Measurements from ENCODE around the gene DGKB.

Gene DGKB

DNA sequence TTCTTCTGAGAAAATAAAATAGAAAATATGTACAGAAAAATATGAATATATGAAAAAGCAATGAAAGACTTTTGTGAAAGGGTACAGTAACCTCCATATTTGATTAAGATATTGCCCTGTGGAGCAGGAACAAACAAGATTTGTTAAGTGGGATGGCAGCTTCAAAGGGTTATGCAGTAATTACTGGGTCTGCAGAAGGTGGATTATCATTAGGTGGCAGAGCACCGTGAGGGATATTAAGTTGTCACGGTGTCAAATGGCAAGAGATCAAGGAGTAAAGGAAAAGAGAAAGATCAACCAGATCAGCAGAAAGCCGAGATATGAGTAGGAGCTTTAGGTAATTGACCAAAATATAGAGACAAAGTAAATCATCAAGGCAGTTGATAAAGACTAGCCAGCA, 44.1 kb downstream of the DGKB start:
- TF ChIP-seq TOX (CRISPR knock-in tag; IDR thresholded peaks at IDR 0.05; ENCODE audit: borderline replicate concordance) (no peak), CREB5 (CRISPR knock-in tag; IDR thresholded peaks at IDR 0.05; ENCODE audit: low read depth) (no peak), GLIS3 (CRISPR knock-in tag; IDR thresholded peaks at IDR 0.05) (no peak)
- no peak for ATAC-seq

DNA sequence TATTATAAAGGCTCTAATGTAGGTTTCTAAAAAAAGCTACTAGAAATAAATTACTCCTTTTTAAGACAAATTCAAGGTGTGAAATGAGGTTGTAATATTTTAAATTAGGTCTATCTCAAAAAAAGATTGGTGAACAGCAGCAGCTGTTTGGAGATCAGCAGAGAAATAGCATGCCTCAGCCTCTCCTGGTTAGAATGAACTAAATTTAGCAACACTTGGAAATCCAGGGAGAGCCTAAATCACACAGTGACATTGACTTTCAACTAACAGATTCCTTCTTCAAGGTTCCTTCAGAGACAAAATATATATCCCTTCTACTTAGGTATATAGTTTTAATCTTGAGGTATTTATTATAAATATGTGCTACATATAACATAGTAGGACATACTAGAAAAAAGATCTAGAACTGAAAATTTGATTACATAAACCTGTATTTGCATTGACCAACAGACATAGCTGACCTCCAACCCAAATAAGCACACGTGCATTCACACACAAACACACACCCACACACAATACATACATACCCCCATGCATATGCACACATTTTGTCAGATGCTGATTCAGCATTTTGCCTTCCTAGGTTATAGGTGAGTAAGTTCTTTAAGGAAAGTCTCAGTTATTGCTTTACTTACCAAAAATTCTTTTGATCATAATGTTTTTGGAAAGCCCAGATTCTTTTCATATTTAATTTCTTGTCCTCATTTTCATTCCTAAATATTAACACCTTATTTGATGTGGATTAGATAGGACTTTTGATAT, 47.3 kb downstream of the DGKB start:
- TF ChIP-seq ZNF8 (CRISPR knock-in tag; IDR thresholded peaks at IDR 0.05) (no peak), ZFP30 (CRISPR knock-in tag; IDR thresholded peaks at IDR 0.05) (no peak), ZC3H10 (CRISPR knock-in tag; IDR thresholded peaks at IDR 0.05) (no peak), ESRRG (CRISPR knock-in tag; IDR thresholded peaks at IDR 0.05) (no peak), BACH2 (CRISPR knock-in tag; IDR thresholded peaks at IDR 0.05; ENCODE audit: borderline replicate concordance) (no peak), POU6F1 (CRISPR knock-in tag; IDR thresholded peaks at IDR 0.05; ENCODE audit: borderline replicate concordance, low read depth) (no peak), TOX (CRISPR knock-in tag; IDR thresholded peaks at IDR 0.05; ENCODE audit: borderline replicate concordance) (no peak), CSDC2 (CRISPR knock-in tag; IDR thresholded peaks at IDR 0.05) (no peak), SNAI2 (CRISPR knock-in tag; IDR thresholded peaks at IDR 0.05) (no peak), ISL1 (CRISPR knock-in tag; IDR thresholded peaks at IDR 0.05) (no peak), TCF4 (CRISPR knock-in tag; IDR thresholded peaks at IDR 0.05; ENCODE audit: borderline replicate concordance) (no peak), ARNTL (CRISPR knock-in tag; IDR thresholded peaks at IDR 0.05; ENCODE audit: borderline replicate concordance, low read depth) (no peak), GLIS3 (CRISPR knock-in tag; IDR thresholded peaks at IDR 0.05) (no peak), ZNF565 (CRISPR knock-in tag; conservative IDR thresholded peaks at IDR 0.05; ENCODE audit: low read depth) (no peak), OSR1 (CRISPR knock-in tag; IDR thresholded peaks at IDR 0.05) (no peak), RARB (CRISPR knock-in tag; IDR thresholded peaks at IDR 0.05) (no peak)
- TF ChIP-seq, protein P1, sequence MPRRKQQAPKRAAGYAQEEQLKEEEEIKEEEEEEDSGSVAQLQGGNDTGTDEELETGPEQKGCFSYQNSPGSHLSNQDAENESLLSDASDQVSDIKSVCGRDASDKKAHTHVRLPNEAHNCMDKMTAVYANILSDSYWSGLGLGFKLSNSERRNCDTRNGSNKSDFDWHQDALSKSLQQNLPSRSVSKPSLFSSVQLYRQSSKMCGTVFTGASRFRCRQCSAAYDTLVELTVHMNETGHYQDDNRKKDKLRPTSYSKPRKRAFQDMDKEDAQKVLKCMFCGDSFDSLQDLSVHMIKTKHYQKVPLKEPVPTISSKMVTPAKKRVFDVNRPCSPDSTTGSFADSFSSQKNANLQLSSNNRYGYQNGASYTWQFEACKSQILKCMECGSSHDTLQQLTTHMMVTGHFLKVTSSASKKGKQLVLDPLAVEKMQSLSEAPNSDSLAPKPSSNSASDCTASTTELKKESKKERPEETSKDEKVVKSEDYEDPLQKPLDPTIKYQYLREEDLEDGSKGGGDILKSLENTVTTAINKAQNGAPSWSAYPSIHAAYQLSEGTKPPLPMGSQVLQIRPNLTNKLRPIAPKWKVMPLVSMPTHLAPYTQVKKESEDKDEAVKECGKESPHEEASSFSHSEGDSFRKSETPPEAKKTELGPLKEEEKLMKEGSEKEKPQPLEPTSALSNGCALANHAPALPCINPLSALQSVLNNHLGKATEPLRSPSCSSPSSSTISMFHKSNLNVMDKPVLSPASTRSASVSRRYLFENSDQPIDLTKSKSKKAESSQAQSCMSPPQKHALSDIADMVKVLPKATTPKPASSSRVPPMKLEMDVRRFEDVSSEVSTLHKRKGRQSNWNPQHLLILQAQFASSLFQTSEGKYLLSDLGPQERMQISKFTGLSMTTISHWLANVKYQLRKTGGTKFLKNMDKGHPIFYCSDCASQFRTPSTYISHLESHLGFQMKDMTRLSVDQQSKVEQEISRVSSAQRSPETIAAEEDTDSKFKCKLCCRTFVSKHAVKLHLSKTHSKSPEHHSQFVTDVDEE (CRISPR knock-in tag; IDR thresholded peaks at IDR 0.05) = no peak
- TF ChIP-seq, protein P2, sequence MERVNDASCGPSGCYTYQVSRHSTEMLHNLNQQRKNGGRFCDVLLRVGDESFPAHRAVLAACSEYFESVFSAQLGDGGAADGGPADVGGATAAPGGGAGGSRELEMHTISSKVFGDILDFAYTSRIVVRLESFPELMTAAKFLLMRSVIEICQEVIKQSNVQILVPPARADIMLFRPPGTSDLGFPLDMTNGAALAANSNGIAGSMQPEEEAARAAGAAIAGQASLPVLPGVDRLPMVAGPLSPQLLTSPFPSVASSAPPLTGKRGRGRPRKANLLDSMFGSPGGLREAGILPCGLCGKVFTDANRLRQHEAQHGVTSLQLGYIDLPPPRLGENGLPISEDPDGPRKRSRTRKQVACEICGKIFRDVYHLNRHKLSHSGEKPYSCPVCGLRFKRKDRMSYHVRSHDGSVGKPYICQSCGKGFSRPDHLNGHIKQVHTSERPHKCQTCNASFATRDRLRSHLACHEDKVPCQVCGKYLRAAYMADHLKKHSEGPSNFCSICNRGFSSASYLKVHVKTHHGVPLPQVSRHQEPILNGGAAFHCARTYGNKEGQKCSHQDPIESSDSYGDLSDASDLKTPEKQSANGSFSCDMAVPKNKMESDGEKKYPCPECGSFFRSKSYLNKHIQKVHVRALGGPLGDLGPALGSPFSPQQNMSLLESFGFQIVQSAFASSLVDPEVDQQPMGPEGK (CRISPR knock-in tag; IDR thresholded peaks at IDR 0.05; ENCODE audit: borderline replicate concordance) = no peak
- ATAC-seq = no peak

- no peak for ATAC-seq
These were observed 48.1 kb downstream of the DGKB start for GRCh38 chr7:14854471-14854870.

More at GRCh38 chr7:14854471-14854870, 48.1 kb downstream of the DGKB start:
- no peak for TF ChIP-seq GLIS3 (CRISPR knock-in tag; IDR thresholded peaks at IDR 0.05)
- TF ChIP-seq ESRRG (CRISPR knock-in tag; IDR thresholded peaks at IDR 0.05) = no peak
- TF ChIP-seq TCF4 (CRISPR knock-in tag; IDR thresholded peaks at IDR 0.05; ENCODE audit: borderline replicate concordance) = no peak
- no peak for TF ChIP-seq ZNF8 (CRISPR knock-in tag; IDR thresholded peaks at IDR 0.05)
- no peak for TF ChIP-seq ZFP30 (CRISPR knock-in tag; IDR thresholded peaks at IDR 0.05)
- TF ChIP-seq ISL1 (CRISPR knock-in tag; IDR thresholded peaks at IDR 0.05) = no peak
- TF ChIP-seq, protein P3, sequence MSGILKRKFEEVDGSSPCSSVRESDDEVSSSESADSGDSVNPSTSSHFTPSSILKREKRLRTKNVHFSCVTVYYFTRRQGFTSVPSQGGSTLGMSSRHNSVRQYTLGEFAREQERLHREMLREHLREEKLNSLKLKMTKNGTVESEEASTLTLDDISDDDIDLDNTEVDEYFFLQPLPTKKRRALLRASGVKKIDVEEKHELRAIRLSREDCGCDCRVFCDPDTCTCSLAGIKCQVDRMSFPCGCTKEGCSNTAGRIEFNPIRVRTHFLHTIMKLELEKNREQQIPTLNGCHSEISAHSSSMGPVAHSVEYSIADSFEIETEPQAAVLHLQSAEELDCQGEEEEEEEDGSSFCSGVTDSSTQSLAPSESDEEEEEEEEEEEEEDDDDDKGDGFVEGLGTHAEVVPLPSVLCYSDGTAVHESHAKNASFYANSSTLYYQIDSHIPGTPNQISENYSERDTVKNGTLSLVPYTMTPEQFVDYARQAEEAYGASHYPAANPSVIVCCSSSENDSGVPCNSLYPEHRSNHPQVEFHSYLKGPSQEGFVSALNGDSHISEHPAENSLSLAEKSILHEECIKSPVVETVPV (CRISPR knock-in tag; IDR thresholded peaks at IDR 0.05) = no peak
- no peak for TF ChIP-seq TOX (CRISPR knock-in tag; IDR thresholded peaks at IDR 0.05; ENCODE audit: borderline replicate concordance)

Data from SK-N-SH treated with all-trans-retinoic acid at 6 μM for 48 hours (cell line).